Measurements from ENCODE around the gene PPP6R2. TPM values are rescaled to one million over a fixed set of nuclear protein-coding genes. Genes with fewer than 3 reads are reported as not detected.

Gene PPP6R2
- polyA plus RNA-seq, 1 donor from 2014 or later, result 85.4 TPM

DNA sequence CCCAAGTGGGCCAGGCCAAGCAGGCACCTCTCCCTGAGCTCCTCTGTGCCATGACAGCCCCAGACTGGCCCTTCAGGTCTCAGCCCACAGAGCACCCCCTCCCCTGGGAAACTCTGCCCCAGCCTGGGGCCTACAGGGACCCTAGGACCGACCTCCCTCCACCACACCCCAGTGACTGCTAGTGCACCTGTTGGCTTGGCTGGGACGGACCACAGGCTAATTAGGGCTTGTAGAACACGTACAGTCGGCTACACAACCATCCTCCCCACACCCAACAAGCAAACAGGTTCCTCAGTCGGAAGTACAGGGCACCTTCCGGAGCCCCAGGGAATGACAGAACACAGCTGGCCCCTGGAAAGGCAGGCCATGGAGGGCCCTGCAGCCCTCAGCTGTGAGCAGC, 127.4 kb downstream of the PPP6R2 start:
- Histone ChIP-seq H3K79me2 (replicated peaks; ENCODE audit: insufficient read depth, low read length) (peaks cover 39% of the 10 kb centered on the region), H3K27me3 (ENCODE audit: insufficient read depth, low read depth, low read length) (no peaks in the 10 kb centered on the region), H3K9me3 (ENCODE audit: low read length) (no peaks in the 10 kb centered on the region), H3K36me3 (ENCODE audit: insufficient read depth, low read length) (no peaks in the 10 kb centered on the region), H3K27ac (ENCODE audit: low read length) (no peak overlapping the region), H3K9ac (ENCODE audit: low read length) (no peak overlapping the region), H3F3A (ENCODE audit: insufficient read depth, low read length, poor library complexity, severe bottlenecking) (no peaks in the 10 kb centered on the region), H4K20me1 (ENCODE audit: insufficient read depth) (peaks cover 46% of the 10 kb centered on the region), H2AFZ (ENCODE audit: low read depth, low read length) (no peak overlapping the region), H3K4me2 (ENCODE audit: low read length) (no peak overlapping the region), H3K9me2 (ENCODE audit: insufficient read depth, low read length) (no peaks in the 10 kb centered on the region), H3K4me3 (ENCODE audit: low read length) (no peak overlapping the region)
- no peak for TF ChIP-seq MXI1 (conservative IDR thresholded peaks at IDR 0.05; ENCODE audit: poor library complexity, severe bottlenecking)
- no peak for TF ChIP-seq POLR2AphosphoS5 (IDR thresholded peaks at IDR 0.05)
- no peak for TF ChIP-seq EP300 (conservative IDR thresholded peaks at IDR 0.05; ENCODE audit: poor library complexity, severe bottlenecking)
- TF ChIP-seq SMC3 (conservative IDR thresholded peaks at IDR 0.05; ENCODE audit: poor library complexity), result no peak
- no peak for TF ChIP-seq RAD21 (conservative IDR thresholded peaks at IDR 0.05)
- TF ChIP-seq, protein P1, sequence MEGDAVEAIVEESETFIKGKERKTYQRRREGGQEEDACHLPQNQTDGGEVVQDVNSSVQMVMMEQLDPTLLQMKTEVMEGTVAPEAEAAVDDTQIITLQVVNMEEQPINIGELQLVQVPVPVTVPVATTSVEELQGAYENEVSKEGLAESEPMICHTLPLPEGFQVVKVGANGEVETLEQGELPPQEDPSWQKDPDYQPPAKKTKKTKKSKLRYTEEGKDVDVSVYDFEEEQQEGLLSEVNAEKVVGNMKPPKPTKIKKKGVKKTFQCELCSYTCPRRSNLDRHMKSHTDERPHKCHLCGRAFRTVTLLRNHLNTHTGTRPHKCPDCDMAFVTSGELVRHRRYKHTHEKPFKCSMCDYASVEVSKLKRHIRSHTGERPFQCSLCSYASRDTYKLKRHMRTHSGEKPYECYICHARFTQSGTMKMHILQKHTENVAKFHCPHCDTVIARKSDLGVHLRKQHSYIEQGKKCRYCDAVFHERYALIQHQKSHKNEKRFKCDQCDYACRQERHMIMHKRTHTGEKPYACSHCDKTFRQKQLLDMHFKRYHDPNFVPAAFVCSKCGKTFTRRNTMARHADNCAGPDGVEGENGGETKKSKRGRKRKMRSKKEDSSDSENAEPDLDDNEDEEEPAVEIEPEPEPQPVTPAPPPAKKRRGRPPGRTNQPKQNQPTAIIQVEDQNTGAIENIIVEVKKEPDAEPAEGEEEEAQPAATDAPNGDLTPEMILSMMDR (IDR thresholded peaks at IDR 0.05; ENCODE audit: poor library complexity, severe bottlenecking), result no peak

- H3K27me3 ChIP-seq (ENCODE audit: insufficient read depth, low read depth, low read length), result no peaks in the 10 kb centered on the region
- peaks cover 46% of the 10 kb centered on the region for H4K20me1 ChIP-seq (ENCODE audit: insufficient read depth)
- H3K4me2 ChIP-seq (ENCODE audit: low read length), result no peak overlapping the region
- H3F3A ChIP-seq (ENCODE audit: insufficient read depth, low read length, poor library complexity, severe bottlenecking), result no peaks in the 10 kb centered on the region
- no peak overlapping the region for H3K4me3 ChIP-seq (ENCODE audit: low read length)
- H3K79me2 ChIP-seq (replicated peaks; ENCODE audit: insufficient read depth, low read length), result peaks cover 39% of the 10 kb centered on the region
- H3K9me3 ChIP-seq (ENCODE audit: low read length), result no peaks in the 10 kb centered on the region
- H3K36me3 ChIP-seq (ENCODE audit: insufficient read depth, low read length), result no peaks in the 10 kb centered on the region
- no peak overlapping the region for H3K9ac ChIP-seq (ENCODE audit: low read length)
- TF ChIP-seq TAF1 (IDR thresholded peaks at IDR 0.05; ENCODE audit: low read depth), result no peak
- TF ChIP-seq RAD21 (conservative IDR thresholded peaks at IDR 0.05), result no peak
- TF ChIP-seq EZH2 (IDR thresholded peaks at IDR 0.05; ENCODE audit: borderline replicate concordance, insufficient read depth, low read length, poor library complexity, severe bottlenecking), result no peak
- no peak for TF ChIP-seq POLR2AphosphoS5 (IDR thresholded peaks at IDR 0.05)
- TF ChIP-seq, protein P2, sequence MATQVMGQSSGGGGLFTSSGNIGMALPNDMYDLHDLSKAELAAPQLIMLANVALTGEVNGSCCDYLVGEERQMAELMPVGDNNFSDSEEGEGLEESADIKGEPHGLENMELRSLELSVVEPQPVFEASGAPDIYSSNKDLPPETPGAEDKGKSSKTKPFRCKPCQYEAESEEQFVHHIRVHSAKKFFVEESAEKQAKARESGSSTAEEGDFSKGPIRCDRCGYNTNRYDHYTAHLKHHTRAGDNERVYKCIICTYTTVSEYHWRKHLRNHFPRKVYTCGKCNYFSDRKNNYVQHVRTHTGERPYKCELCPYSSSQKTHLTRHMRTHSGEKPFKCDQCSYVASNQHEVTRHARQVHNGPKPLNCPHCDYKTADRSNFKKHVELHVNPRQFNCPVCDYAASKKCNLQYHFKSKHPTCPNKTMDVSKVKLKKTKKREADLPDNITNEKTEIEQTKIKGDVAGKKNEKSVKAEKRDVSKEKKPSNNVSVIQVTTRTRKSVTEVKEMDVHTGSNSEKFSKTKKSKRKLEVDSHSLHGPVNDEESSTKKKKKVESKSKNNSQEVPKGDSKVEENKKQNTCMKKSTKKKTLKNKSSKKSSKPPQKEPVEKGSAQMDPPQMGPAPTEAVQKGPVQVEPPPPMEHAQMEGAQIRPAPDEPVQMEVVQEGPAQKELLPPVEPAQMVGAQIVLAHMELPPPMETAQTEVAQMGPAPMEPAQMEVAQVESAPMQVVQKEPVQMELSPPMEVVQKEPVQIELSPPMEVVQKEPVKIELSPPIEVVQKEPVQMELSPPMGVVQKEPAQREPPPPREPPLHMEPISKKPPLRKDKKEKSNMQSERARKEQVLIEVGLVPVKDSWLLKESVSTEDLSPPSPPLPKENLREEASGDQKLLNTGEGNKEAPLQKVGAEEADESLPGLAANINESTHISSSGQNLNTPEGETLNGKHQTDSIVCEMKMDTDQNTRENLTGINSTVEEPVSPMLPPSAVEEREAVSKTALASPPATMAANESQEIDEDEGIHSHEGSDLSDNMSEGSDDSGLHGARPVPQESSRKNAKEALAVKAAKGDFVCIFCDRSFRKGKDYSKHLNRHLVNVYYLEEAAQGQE (IDR thresholded peaks at IDR 0.05; ENCODE audit: borderline replicate concordance), result no peak
- TF ChIP-seq, protein P1 (IDR thresholded peaks at IDR 0.05; ENCODE audit: poor library complexity, severe bottlenecking), result no peak
- TF ChIP-seq EP300 (conservative IDR thresholded peaks at IDR 0.05; ENCODE audit: poor library complexity, severe bottlenecking), result no peak
- no peak for TF ChIP-seq MXI1 (conservative IDR thresholded peaks at IDR 0.05; ENCODE audit: poor library complexity, severe bottlenecking)
- TF ChIP-seq SMC3 (conservative IDR thresholded peaks at IDR 0.05; ENCODE audit: poor library complexity), result no peak
- no peak overlapping the region for H2AFZ ChIP-seq (ENCODE audit: low read depth, low read length)
- H3K9me2 ChIP-seq (ENCODE audit: insufficient read depth, low read length), result no peaks in the 10 kb centered on the region
- H3K27ac ChIP-seq (ENCODE audit: low read length), result no peak overlapping the region
These were observed 128.2 kb downstream of the PPP6R2 start for GRCh38 chr22:50471197-50471847.

Data from neural cell (in vitro differentiated cells).